DMS53 treated with DMSO at 0.1 percent for 48 hours (cell line): Measurements from ENCODE around the gene ARHGAP33.
"Not testable (repeated sequence)": the region's sequence is repeated elsewhere in the genome, so short reads cannot be mapped to it uniquely, and the experiment has no call there.

ENCODE experiments used
- DNase-seq: peaks from one replicate; lab custom pipeline; 2025; ENCODE audit not compliant: unreplicated experiment; lab: John Stamatoyannopoulos, UW

ARHGAP33 gene

DNA sequence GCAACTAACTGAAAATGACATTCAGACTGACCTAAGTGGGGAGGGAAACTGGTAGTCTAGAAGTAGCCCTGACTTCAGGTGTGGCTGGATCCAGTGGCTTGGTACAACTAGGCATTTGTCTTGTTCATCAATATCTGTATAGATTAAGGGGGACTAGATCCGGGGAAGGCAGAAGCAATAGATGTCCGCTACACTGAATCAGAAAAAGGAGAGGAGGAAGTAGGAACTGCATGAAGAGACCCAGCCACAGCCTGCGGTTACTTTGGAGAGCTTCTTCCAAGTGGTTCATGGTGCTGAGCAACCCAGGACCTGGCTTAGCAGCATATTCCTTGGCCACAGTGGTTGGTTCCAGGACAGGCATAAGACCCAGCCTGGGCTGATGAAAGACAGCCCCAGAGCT lies 47.2 kb downstream of the ARHGAP33 start:
- DNase-seq: no peak

DNA sequence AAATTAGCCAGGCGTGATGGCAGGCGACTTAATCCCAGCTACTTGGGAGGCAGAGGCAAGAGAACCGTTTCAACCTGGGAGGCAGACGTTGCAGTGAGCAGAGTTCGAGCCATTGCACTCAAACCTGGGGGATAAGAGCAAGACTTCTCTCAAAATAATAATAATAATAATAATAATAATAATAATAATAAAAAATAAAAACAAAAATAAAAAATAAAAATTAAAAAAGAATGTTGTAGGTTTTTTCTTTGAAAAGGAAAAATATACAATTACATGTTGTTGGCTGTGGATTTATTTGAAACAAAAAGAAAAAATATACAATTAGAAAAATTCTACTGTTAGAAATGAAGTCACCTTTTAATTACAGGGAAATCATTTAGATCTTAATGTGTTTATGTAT lies 48.8 kb downstream of the ARHGAP33 start:
- no peak for DNase-seq

DNA sequence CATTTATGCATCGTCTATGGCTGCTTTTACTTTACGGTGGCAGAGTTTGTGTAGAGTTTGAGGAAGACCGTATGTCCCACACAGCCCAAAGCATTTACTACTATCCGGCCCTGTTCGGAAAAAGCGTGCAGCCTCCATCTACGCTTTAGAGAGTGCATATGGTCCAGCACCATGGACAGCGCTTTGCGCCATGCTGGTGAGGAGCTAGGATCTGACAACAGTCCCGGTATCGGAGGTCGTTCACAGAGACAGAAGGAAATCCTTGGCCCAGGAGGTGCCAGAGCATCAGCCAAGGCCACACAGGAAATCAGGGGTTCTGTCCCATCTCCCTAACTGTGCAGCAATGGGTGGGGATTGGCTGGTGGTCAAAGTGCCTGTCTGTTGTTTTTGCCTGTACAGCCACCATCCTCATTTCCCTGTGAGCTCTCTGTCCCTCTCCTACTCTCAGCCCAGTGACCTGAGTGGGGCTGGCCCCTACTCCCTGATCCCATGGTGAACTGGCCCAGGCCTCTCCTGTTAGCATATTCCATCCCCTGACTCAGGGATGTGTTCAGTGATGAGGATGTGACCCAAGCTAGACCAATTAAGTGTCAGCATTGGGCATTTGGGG lies 53.4 kb downstream of the ARHGAP33 start:
- DNase-seq: no peak

DNA sequence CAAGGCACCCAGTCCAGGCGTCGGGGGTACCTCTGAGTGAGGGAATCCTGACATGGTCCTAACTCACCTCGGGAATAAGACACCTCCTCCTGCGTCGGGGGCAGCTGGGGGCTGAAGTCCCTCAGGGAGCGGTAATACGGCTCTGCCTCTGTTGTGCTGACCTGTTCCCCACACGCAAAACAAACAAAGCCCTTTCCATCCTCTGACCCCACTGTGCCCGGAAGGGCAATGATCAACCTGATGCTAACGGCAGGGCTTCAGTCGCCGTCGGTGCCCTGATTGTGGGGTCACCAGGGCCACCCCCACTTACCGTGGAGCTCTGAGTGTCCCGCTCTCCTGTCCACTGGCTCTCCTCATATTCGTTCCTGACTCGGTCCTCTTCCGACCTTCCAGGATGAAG lies 55.6 kb downstream of the ARHGAP33 start:
- no peak for DNase-seq

DNA sequence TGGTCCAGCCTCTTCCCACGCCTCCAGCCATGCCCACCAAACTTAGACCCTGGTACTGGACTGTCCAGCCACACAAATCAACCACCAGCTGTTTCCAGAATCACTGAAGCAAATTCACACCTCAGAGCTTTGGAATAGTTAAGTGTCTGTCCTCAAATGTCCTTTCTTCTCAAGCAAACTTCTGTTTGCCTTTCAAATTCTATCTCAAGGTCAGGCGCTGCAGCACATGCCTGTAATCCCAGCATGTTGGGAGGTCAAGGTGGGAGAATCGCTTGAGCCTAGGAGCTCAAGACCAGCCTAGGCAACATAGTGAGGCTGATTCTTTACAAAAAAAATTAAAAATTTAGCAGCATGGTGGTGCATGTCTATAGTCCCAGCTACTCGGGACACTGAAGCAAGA lies 56.7 kb downstream of the ARHGAP33 start:
- no peak for DNase-seq

DNA sequence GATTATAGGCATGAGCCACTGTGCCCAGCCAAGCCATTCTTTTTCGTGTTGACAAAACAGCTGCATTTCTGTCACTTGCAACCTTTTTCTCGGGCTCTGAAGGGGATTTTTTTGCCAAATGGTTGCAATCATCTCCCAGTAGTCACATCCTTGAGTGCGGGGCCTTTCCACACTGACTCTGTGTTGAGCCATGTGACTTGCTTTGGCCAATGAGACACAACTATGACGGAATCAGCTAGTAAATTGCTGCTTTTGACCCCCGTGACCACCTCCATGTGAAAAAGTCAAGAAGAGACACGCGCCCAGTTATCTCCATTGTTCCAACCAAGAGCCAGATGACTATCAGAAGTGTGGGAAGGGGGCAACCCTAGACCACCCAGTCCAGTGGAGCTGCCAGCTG lies 58.6 kb downstream of the ARHGAP33 start:
- no peak for DNase-seq

DNA sequence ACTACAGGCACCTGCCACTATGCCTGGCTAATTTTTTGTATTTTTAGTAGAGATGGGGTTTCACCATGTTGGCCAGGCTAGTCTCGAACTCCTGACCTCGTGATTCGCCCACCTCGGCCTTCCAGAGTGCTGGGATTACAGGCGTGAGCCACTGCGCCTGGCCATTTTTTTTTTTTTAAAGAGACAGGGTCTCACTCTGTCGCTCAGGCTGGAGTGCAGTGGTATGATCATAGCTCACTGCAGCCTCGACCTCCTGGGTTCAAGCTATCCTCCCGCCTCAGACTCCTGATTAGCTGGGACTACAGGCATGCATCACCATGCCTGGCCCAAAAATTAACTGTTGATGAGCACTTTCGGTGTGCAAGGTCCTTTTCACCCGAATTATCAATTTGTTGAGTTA lies 60.7 kb downstream of the ARHGAP33 start:
- DNase-seq: not testable (repeated sequence)
